CD4-positive, alpha-beta memory T cell (primary cell): ENCODE results near the gene ACTL8. TPM values are rescaled to one million over a fixed set of nuclear protein-coding genes. Genes with fewer than 3 reads are reported as not detected.

ENCODE experiments used
- CTCF ChIA-PET: fragments of 350-600 bp; sonication (Branson Sonifier 250); formaldehyde crosslinking; loops from one replicate; lab custom pipeline; 2021; ENCODE audit warnings: inconsistent platforms; ENCODE audit not compliant: partially characterized antibody; lab: Charles Lee
- POLR2A ChIA-PET: fragments of 350-600 bp; sonication (Branson Sonifier 250); formaldehyde crosslinking; loops from one replicate; lab custom pipeline; 2021; ENCODE audit not compliant: partially characterized antibody; lab: Charles Lee
- DNase-seq, 5 donors: peaks; one replicate each; pipeline versions ENCODE4 v3.0.0 to v3.0.0-alpha.2; 2020 to 2022; ENCODE audit warnings: mixed read lengths in 1 of 5
- H3K27ac ChIP-seq: one replicate; pipeline ENCODE4 v1.7.0; 2013; ENCODE audit warnings: low read depth, low read length
- H3K27me3 ChIP-seq: 2 replicates; pipeline ENCODE4 v1.7.0; 2013; ENCODE audit warnings: mild to moderate bottlenecking, low read length, moderate library complexity; ENCODE audit not compliant: insufficient read depth
- H3K36me3 ChIP-seq: 2 replicates; pipeline ENCODE4 v1.7.0; 2013; ENCODE audit warnings: mild to moderate bottlenecking, low read length, moderate library complexity; ENCODE audit not compliant: insufficient read depth
- H3K4me1 ChIP-seq: 2 replicates; pipeline ENCODE4 v1.7.0; 2013; ENCODE audit warnings: mild to moderate bottlenecking, low read length, moderate library complexity; ENCODE audit not compliant: insufficient read depth
- H3K4me3 ChIP-seq, 2 donors: one replicate each; pipeline ENCODE4 v1.7.0; 2013; ENCODE audit warnings: low read length in 2 of 2, mild to moderate bottlenecking in 1 of 2
- H3K9me3 ChIP-seq, 2 donors: one replicate each; pipeline ENCODE4 v1.7.0; 2013; ENCODE audit warnings: low read length in 2 of 2, control low read depth in 1 of 2; ENCODE audit not compliant: control insufficient read depth in 1 of 2
- H3K27ac Mint-ChIP-seq, 7 donors: one replicate each; pipeline ENCODE4 v1.8.0; 2020 to 2021; ENCODE audit warnings: mixed read lengths in 7 of 7, mild to moderate bottlenecking in 6 of 7, inconsistent platforms in 3 of 7, moderate library complexity in 3 of 7
- H3K27me3 Mint-ChIP-seq, 2 donors: one replicate each; pipeline ENCODE4 v1.8.0; 2020 to 2021; ENCODE audit warnings: mixed read lengths in 2 of 2
- H3K36me3 Mint-ChIP-seq, 2 donors: one replicate each; pipeline ENCODE4 v1.8.0; 2020 to 2021; ENCODE audit warnings: mixed read lengths in 2 of 2, inconsistent platforms in 1 of 2, mild to moderate bottlenecking in 1 of 2
- H3K4me1 Mint-ChIP-seq, 4 donors: one replicate each; pipeline ENCODE4 v1.8.0; 2020 to 2021; ENCODE audit warnings: mixed read lengths in 4 of 4, mild to moderate bottlenecking in 1 of 4
- H3K4me3 Mint-ChIP-seq, 8 donors: one replicate each; pipeline ENCODE4 v1.8.0; 2020 to 2021; ENCODE audit warnings: mixed read lengths in 8 of 8, mild to moderate bottlenecking in 7 of 8, moderate library complexity in 6 of 8, inconsistent platforms in 3 of 8
- H3K9me3 Mint-ChIP-seq, 8 donors: one replicate each; pipeline ENCODE4 v1.8.0; 2020 to 2021; ENCODE audit warnings: mixed read lengths in 8 of 8, mild to moderate bottlenecking in 5 of 8, inconsistent platforms in 3 of 8, moderate library complexity in 1 of 8
- intact Hi-C: fragments of 100-400 bp; cut with micrococcal nuclease; formaldehyde crosslinking; loops from one replicate; pipeline ENCODE4 v1.15.1; 2023
- polyA plus RNA-seq, 2 donors: library from polyadenylated mRNA; unstranded; fragments of 300-500 nt; fragmentation: Illumina TruSeq; gene quantifications; one replicate each; pipeline ENCODE4 v1.2.3, GENCODE V29; 2021
- total RNA-seq, 2 experiments: library from RNA; stranded (reverse); gene quantifications; one replicate each; pipeline ENCODE4 v1.2.3, GENCODE V29; 2021

The ACTL8 gene
- total and polyA plus RNA-seq, 4 experiments from 2014 or later = not detected

GRCh38 chr1:17833661-17834501 lies 78.7 kb downstream of the ACTL8 start:
- POLR2A ChIA-PET = no interaction called here
- H3K9me3 Mint-ChIP-seq = no peaks in the 10 kb centered on the region
- Histone ChIP-seq H3K4me1 (no peaks in the 10 kb centered on the region), H3K4me3 (no peak overlapping the region), H3K9me3 (no peaks in the 10 kb centered on the region), H3K27me3 (no peaks in the 10 kb centered on the region), H3K27ac (no peak overlapping the region), H3K36me3 (no peaks in the 10 kb centered on the region)
- no peaks in the 10 kb centered on the region for H3K36me3 Mint-ChIP-seq
- peaks cover 14 to 16% of the 10 kb centered on the region in 2 donors for H3K27me3 Mint-ChIP-seq
- DNase-seq = no peak
- H3K4me3 Mint-ChIP-seq = no peak overlapping the region
- H3K4me1 Mint-ChIP-seq = no peaks in the 10 kb centered on the region
- intact Hi-C loops = no loop called here
- CTCF ChIA-PET = no interaction called here
- H3K27ac Mint-ChIP-seq = no peak overlapping the region

DNA sequence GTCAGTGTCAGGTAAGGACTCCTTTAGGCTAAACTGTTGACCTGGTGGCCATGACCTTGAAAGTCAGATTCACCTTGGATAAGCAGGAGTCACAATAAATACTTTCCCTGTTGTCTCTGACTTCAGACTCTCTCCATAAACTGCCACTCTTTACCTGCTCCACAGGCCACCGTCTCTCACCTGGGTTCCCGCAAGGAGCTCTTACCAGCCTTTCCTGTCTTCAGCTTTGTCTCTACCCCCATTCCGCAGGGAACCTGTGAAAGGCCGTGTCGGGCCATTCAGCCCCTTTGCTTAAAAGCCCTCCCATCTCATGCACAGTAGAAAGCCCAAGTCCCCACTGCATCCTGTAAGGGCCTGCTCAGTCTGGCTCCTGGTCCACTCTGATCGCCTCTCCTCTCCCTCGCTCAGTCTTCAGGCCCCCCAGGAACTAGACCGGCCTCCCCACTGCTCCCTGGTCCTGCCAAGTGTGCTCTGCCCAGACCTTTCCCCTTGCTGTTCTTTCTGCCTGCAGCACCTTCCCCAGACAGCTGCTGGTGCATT lies 79.5 kb downstream of the ACTL8 start:
- Mint-ChIP-seq H3K27me3 (peaks cover 11 to 16% of the 10 kb centered on the region in 2 donors), H3K27ac (peak overlapping the region in 1 of 7 donors; percentile 31), H3K9me3 (no peaks in the 10 kb centered on the region), H3K4me3 (no peak overlapping the region), H3K4me1 (no peaks in the 10 kb centered on the region), H3K36me3 (no peaks in the 10 kb centered on the region)
- CTCF ChIA-PET = no interaction called here
- H3K27me3 ChIP-seq = no peaks in the 10 kb centered on the region
- H3K9me3 ChIP-seq = no peaks in the 10 kb centered on the region
- no peaks in the 10 kb centered on the region for H3K36me3 ChIP-seq
- no peak for DNase-seq
- no peak overlapping the region for H3K27ac ChIP-seq
- no peak overlapping the region for H3K4me3 ChIP-seq
- POLR2A ChIA-PET = no interaction called here
- no peaks in the 10 kb centered on the region for H3K4me1 ChIP-seq
- intact Hi-C loops = no loop called here

GRCh38 chr1:17837233-17838030 lies 82.3 kb downstream of the ACTL8 start:
- intact Hi-C loops = no loop called here
- H3K36me3 ChIP-seq = no peaks in the 10 kb centered on the region
- no peaks in the 10 kb centered on the region for H3K9me3 ChIP-seq
- POLR2A ChIA-PET = no interaction called here
- H3K27ac Mint-ChIP-seq = no peak overlapping the region
- peaks cover 11% of the 10 kb centered on the region in 2 donors for H3K27me3 Mint-ChIP-seq
- no peaks in the 10 kb centered on the region for H3K27me3 ChIP-seq
- no peaks in the 10 kb centered on the region for H3K4me1 Mint-ChIP-seq
- H3K27ac ChIP-seq = no peak overlapping the region
- H3K9me3 Mint-ChIP-seq = peaks cover 0 to 2% (median 0%) of the 10 kb centered on the region in 8 donors
- no peak overlapping the region for H3K4me3 Mint-ChIP-seq
- CTCF ChIA-PET = no interaction called here
- H3K36me3 Mint-ChIP-seq = no peaks in the 10 kb centered on the region
- no peak for DNase-seq
- H3K4me1 ChIP-seq = no peaks in the 10 kb centered on the region
- H3K4me3 ChIP-seq = no peak overlapping the region

- Histone ChIP-seq H3K4me1 (no peaks in the 10 kb centered on the region), H3K27me3 (no peaks in the 10 kb centered on the region), H3K36me3 (no peaks in the 10 kb centered on the region), H3K27ac (no peak overlapping the region), H3K9me3 (no peaks in the 10 kb centered on the region), H3K4me3 (no peak overlapping the region)
- H3K27ac Mint-ChIP-seq = no peak overlapping the region
- DNase-seq = no peak
- H3K27me3 Mint-ChIP-seq = peaks cover 13 to 17% of the 10 kb centered on the region in 2 donors
- no peak overlapping the region for H3K4me3 Mint-ChIP-seq
- ChIA-PET CTCF (no interaction called here), POLR2A (no interaction called here)
- no peaks in the 10 kb centered on the region for H3K4me1 Mint-ChIP-seq
- H3K36me3 Mint-ChIP-seq = no peaks in the 10 kb centered on the region
- intact Hi-C loops = no loop called here
- H3K9me3 Mint-ChIP-seq = peaks cover 0 to 2% (median 0%) of the 10 kb centered on the region in 8 donors
Observed at GRCh38 chr1:17839641-17840196, 84.6 kb downstream of the ACTL8 start.

DNA sequence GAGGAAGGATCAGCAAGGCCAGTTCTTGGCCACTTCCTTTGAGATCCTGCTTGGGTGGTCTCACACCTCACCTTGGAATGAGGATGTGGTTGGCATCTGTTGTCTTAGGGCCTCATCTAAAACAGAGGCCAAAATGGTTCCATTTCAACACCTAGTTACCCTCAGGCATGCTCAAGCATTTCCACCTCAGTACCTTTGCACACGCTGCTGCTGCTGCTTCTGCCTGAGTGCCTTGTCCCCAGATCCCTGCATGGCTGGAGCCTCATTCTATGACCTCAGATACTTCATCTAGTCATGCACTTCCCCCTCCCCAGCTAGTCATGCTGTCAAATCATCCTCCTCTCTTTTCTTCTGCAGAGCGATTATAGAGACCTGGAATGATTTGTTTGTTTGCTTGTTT lies 86.8 kb downstream of the ACTL8 start:
- intact Hi-C loops = no loop called here
- Mint-ChIP-seq H3K27me3 (peaks cover 8 to 10% of the 10 kb centered on the region in 2 donors), H3K9me3 (peaks cover 0 to 2% (median 0%) of the 10 kb centered on the region in 8 donors), H3K4me3 (no peak overlapping the region), H3K27ac (no peak overlapping the region), H3K36me3 (no peaks in the 10 kb centered on the region), H3K4me1 (no peaks in the 10 kb centered on the region)
- H3K27me3 ChIP-seq = no peaks in the 10 kb centered on the region
- no peak overlapping the region for H3K4me3 ChIP-seq
- no peak for DNase-seq
- CTCF ChIA-PET = no interaction called here
- H3K4me1 ChIP-seq = no peaks in the 10 kb centered on the region
- H3K27ac ChIP-seq = no peak overlapping the region
- no peaks in the 10 kb centered on the region for H3K9me3 ChIP-seq
- POLR2A ChIA-PET = no interaction called here
- no peaks in the 10 kb centered on the region for H3K36me3 ChIP-seq

GRCh38 chr1:17842686-17843085 lies 87.6 kb downstream of the ACTL8 start:
- Histone ChIP-seq H3K4me3 (no peak overlapping the region), H3K27me3 (no peaks in the 10 kb centered on the region), H3K27ac (no peak overlapping the region), H3K9me3 (no peaks in the 10 kb centered on the region), H3K4me1 (no peaks in the 10 kb centered on the region), H3K36me3 (no peaks in the 10 kb centered on the region)
- H3K9me3 Mint-ChIP-seq = peaks cover 0 to 5% (median 0%) of the 10 kb centered on the region in 8 donors
- no peaks in the 10 kb centered on the region for H3K4me1 Mint-ChIP-seq
- H3K27ac Mint-ChIP-seq = no peak overlapping the region
- ChIA-PET CTCF (no interaction called here), POLR2A (no interaction called here)
- DNase-seq = no peak
- intact Hi-C loops = no loop called here
- peaks cover 7 to 10% of the 10 kb centered on the region in 2 donors for H3K27me3 Mint-ChIP-seq
- H3K36me3 Mint-ChIP-seq = no peaks in the 10 kb centered on the region
- H3K4me3 Mint-ChIP-seq = no peak overlapping the region
